Tibial nerve (tissue), 4 donors: ENCODE measurements around the gene EED. TPM values are rescaled to one million over a fixed set of nuclear protein-coding genes. Genes with fewer than 3 reads are reported as not detected.

Experiments used
- DNase-seq, 2 donors: peaks; one replicate each; pipeline ENCODE4 v3.0.0-alpha.2; 2019; ENCODE audit warnings: low spot score in 2 of 2
- H3K27ac ChIP-seq, 4 donors: fragments of 200-600 bp; sonication (generic) in 3 of 4; one replicate each; pipeline ENCODE4 v1.5.1; 2017 to 2019; ENCODE audit warnings: mild to moderate bottlenecking in 1 of 4
- H3K27me3 ChIP-seq, 2 donors: fragments of 200-600 bp; sonication (generic) in 1 of 2; one replicate each; pipeline versions ENCODE4 v1.5.1 to v1.6.0; 2017 to 2019
- H3K36me3 ChIP-seq, 3 donors: fragments of 200-600 bp; sonication (generic); one replicate each; pipeline ENCODE4 v1.5.1; 2018 to 2019
- H3K4me1 ChIP-seq, 4 donors: fragments of 200-600 bp; sonication (generic) in 3 of 4; one replicate each; pipeline ENCODE4 v1.5.1; 2017 to 2019
- H3K4me3 ChIP-seq, 4 donors: fragments of 200-600 bp; sonication (generic) in 3 of 4; one replicate each; pipeline ENCODE4 v1.5.1; 2017 to 2019; ENCODE audit warnings: mild to moderate bottlenecking in 1 of 4, moderate library complexity in 1 of 4
- H3K9me3 ChIP-seq, 4 donors: fragments of 200-600 bp; sonication (generic) in 3 of 4; one replicate each; pipeline ENCODE4 v1.5.1; 2017 to 2019
- EP300 ChIP-seq, 2 donors: sonication (generic); formaldehyde crosslinking; IDR thresholded peaks; one replicate each; pipeline ENCODE4 v1.6.1; 2017; ENCODE audit warnings: antibody characterized with exemption in 2 of 2, mild to moderate bottlenecking in 1 of 2
- POLR2A ChIP-seq, 2 donors: fragments of 450-650 bp; IDR thresholded peaks; one replicate each; pipeline ENCODE4 v1.6.1; 2017; ENCODE audit warnings: antibody characterized with exemption in 2 of 2, mild to moderate bottlenecking in 2 of 2, moderate library complexity in 2 of 2
- WGBS, 2 donors: methylation state at CpG; one replicate each; pipeline ENCODE4 v1.1.5; 2018; 5-methylcytosine and 5-hydroxymethylcytosine counted together
- total RNA-seq, 4 donors: library from RNA; depleted of rRNA; stranded (reverse); fragments of >200 nt; gene quantifications; one replicate each; pipeline ENCODE4 v1.1.0, GENCODE V29; 2016
- TF ChIP-seq, protein P1 (sequence below), 5 experiments: fragments of 200-600 bp in 3 of 5; fragments of 450-650 bp in 2 of 5; sonication (generic) in 3 of 5; IDR thresholded peaks; one replicate each; pipeline ENCODE4 v1.5.1; 2016 to 2019; ENCODE audit warnings: antibody characterized with exemption in 5 of 5, mild to moderate bottlenecking in 3 of 5, moderate library complexity in 2 of 5

The EED gene
- total RNA-seq, 4 donors from 2014 or later: 13.3 to 18.4 (median 16.7) TPM

DNA sequence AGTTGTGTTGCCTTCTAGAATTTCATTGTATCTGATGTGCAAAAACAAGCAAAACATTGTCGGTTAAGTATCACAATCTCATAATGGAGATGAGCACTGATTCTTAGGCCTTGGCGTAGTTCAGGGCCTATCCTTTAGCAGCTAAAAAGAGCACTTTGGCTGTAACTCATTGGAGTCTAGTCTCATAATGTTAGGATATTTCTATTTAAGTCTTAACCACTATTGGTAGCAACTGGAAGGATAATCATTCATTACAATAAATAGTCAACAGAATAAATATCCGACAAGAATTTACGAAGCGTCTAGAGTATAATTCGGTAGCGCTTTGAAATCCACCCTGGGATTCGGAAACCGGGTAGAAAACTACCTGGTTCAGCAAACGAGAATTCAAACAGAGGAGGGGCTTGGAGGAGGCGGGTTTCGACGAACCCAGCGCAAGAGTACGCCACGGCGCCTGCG is 461 bp upstream of the EED start:
- TF ChIP-seq, protein P1, sequence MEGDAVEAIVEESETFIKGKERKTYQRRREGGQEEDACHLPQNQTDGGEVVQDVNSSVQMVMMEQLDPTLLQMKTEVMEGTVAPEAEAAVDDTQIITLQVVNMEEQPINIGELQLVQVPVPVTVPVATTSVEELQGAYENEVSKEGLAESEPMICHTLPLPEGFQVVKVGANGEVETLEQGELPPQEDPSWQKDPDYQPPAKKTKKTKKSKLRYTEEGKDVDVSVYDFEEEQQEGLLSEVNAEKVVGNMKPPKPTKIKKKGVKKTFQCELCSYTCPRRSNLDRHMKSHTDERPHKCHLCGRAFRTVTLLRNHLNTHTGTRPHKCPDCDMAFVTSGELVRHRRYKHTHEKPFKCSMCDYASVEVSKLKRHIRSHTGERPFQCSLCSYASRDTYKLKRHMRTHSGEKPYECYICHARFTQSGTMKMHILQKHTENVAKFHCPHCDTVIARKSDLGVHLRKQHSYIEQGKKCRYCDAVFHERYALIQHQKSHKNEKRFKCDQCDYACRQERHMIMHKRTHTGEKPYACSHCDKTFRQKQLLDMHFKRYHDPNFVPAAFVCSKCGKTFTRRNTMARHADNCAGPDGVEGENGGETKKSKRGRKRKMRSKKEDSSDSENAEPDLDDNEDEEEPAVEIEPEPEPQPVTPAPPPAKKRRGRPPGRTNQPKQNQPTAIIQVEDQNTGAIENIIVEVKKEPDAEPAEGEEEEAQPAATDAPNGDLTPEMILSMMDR (IDR thresholded peaks at IDR 0.05): no peak
- TF ChIP-seq EP300 (IDR thresholded peaks at IDR 0.05): no peak
- TF ChIP-seq POLR2A (IDR thresholded peaks at IDR 0.05): no peak
- Histone ChIP-seq H3K4me3 (peak overlapping the region; percentile 70 to 92 (median 90)), H3K9me3 (no peaks in the 10 kb centered on the region), H3K27me3 (no peaks in the 10 kb centered on the region), H3K27ac (peak overlapping the region; percentile 94 to 100 (median 97)), H3K36me3 (no peaks in the 10 kb centered on the region), H3K4me1 (peaks cover 0 to 38% (median 17%) of the 10 kb centered on the region in 4 donors)
- DNase-seq: peak; percentile 59 to 76
- 1 to 3% methylated on average over 18 of the region's 18 CpGs for WGBS, 2 donors

DNA sequence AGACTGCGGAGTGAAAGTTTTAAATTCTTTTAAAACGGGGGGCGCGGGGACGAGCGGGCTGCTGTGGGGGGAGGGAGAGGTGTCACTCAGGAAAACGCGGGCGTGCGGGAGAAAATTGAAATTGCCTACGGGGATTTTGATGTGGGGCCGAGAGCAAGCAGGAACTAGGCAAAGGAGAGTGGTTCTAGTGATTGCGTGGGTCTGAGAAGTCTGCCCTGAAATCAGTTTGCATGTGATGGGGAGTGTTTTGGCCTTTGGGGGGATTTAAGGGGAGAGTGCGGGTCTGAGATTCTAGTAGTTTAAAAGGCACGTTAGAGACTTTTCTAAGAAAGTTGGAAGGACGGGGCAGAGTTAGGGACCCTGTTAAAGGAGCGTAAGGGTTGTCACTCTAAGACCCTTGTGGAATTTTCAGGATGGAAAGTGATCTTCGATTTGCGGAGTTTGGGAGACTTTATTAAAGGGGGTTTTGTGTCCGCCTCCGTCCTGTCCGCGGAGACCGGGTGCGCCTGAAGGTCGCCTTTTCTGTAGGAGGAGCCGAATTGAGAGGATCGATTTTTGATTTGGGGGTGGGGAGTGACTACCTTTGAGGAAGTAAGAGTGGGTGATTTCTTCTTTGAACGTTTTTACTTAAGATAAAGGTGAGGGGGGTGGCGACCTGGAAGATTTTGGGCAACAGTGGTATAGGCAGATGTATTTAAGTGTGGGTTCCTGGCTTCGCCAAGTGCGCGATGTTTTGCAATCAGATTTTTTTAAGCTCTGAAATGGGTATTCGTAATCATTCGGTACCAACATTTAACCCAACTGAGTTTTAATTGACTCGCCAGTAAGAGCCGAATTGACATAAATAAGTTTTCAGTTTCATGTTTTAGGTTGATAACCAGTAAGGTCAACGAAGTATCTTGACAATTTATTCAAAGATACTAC is 1.1 kb downstream of the EED start:
- Histone ChIP-seq H3K27ac (peak overlapping the region; percentile 94 to 100 (median 97)), H3K27me3 (no peaks in the 10 kb centered on the region), H3K4me1 (peaks cover 0 to 53% (median 21%) of the 10 kb centered on the region in 4 donors), H3K36me3 (no peaks in the 10 kb centered on the region), H3K9me3 (no peaks in the 10 kb centered on the region), H3K4me3 (peak overlapping the region; percentile 70 to 92 (median 90))
- TF ChIP-seq POLR2A (IDR thresholded peaks at IDR 0.05) (no peak), EP300 (IDR thresholded peaks at IDR 0.05) (no peak)
- TF ChIP-seq, protein P1 (IDR thresholded peaks at IDR 0.05): no peak
- DNase-seq: no peak
- whole genome bisulfite sequencing, 2 donors: 0 to 2% methylated on average over 38 of the region's 38 CpGs

DNA sequence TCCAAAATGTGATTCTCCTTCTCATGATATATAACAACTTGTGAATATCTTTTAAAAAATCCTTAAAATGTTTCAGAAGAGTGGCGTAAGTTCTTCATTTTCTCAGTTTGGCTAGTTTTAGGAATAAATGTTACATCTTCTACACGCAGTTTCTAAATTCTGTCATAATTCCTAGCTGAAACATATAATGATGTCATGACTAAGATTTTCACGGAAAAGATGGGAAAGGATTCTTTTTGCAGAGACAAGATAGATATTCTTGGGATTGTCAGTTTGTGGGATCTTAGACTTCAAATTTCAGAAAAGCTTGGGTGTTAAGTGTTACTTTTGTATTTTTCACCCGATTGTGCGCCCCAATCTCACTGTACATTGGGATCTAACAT is 1.7 kb downstream of the EED start:
- TF ChIP-seq, protein P1 (IDR thresholded peaks at IDR 0.05): no peak
- TF ChIP-seq POLR2A (IDR thresholded peaks at IDR 0.05) (no peak), EP300 (IDR thresholded peaks at IDR 0.05) (no peak)
- no peaks in the 10 kb centered on the region for H3K36me3 ChIP-seq
- DNase-seq: no peak
- peak overlapping the region; percentile 70 to 92 (median 90) for H3K4me3 ChIP-seq
- 57 to 60% methylated on average over 5 of the region's 5 CpGs for WGBS, 2 donors
- H3K27me3 ChIP-seq: no peaks in the 10 kb centered on the region
- peak overlapping the region in 1 of 4 donors; percentile 94 for H3K27ac ChIP-seq
- peaks cover 0 to 53% (median 21%) of the 10 kb centered on the region in 4 donors for H3K4me1 ChIP-seq
- H3K9me3 ChIP-seq: no peaks in the 10 kb centered on the region

DNA sequence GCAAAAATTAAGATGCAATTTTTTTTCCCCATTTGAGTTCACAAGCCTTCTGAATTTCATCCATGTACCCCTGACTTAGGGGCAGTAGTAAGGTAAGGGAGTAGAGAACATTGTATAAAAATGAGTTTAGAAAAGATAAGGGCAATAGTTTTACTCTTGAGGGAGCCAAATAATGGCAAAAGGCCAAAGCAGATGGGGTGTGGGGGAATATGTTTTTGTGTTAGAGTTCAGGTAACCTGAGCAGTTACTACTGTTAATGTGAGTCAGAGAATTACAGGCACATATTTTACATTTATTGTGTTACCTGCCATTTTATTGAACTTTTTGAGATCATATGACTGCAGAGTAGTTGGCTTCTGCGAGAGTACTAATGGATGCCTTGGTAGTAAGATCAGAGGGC is 3.1 kb downstream of the EED start:
- no peak for DNase-seq
- Histone ChIP-seq H3K27me3 (no peaks in the 10 kb centered on the region), H3K27ac (no peak overlapping the region), H3K4me3 (no peak overlapping the region), H3K4me1 (peaks cover 0 to 53% (median 21%) of the 10 kb centered on the region in 4 donors), H3K9me3 (no peaks in the 10 kb centered on the region), H3K36me3 (no peaks in the 10 kb centered on the region)
- no peak for TF ChIP-seq EP300 (IDR thresholded peaks at IDR 0.05)
- TF ChIP-seq, protein P1 (IDR thresholded peaks at IDR 0.05): no peak
- no peak for TF ChIP-seq POLR2A (IDR thresholded peaks at IDR 0.05)
- WGBS, 2 donors: 83 to 89% methylated on average over 1 of the region's 1 CpG

DNA sequence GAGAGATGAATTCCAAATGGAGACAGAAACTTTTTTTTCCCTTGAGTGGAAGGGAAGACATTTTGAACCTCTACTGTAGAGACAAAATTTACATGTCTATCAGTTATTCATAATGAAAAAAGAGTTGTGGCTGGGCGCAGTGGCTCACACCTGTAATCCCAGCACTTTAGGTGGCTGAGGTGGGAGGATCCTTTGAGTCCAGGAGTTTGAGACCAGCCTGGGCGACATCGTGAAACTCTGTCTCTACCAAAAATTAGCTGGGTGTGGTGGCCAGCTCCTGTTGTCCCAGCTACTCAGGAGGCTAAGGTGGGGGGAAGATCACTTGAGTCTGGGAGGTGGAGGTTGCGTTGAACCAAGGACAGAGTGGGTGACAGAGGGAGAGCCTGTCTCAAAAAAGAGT is 4.1 kb downstream of the EED start:
- H3K27me3 ChIP-seq: no peaks in the 10 kb centered on the region
- H3K4me1 ChIP-seq: peaks cover 0 to 52% (median 21%) of the 10 kb centered on the region in 4 donors
- H3K36me3 ChIP-seq: no peaks in the 10 kb centered on the region
- TF ChIP-seq, protein P1 (IDR thresholded peaks at IDR 0.05): no peak
- TF ChIP-seq POLR2A (IDR thresholded peaks at IDR 0.05) (no peak), EP300 (IDR thresholded peaks at IDR 0.05) (no peak)
- H3K27ac ChIP-seq: no peak overlapping the region
- H3K9me3 ChIP-seq: no peaks in the 10 kb centered on the region
- DNase-seq: no peak
- 94 to 96% methylated on average over 4 of the region's 4 CpGs for WGBS, 2 donors
- no peak overlapping the region for H3K4me3 ChIP-seq
